ENCODE measurements around the gene SLC1A7.

Gene SLC1A7

GRCh38 chr1:53116933-53117600 is 25.4 kb downstream of the SLC1A7 start:
- H3K4me3 ChIP-seq (ENCODE audit: low read depth, low read length) = no peak overlapping the region
- TF ChIP-seq CTCF (IDR thresholded peaks at IDR 0.05; ENCODE audit: borderline replicate concordance, insufficient read depth, low read depth, low read length) = no peak

- no peak overlapping the region for H3K4me3 ChIP-seq (ENCODE audit: low read depth, low read length)
- no peak for TF ChIP-seq CTCF (IDR thresholded peaks at IDR 0.05; ENCODE audit: borderline replicate concordance, insufficient read depth, low read depth, low read length)
Measured at GRCh38 chr1:53116307-53116810, 26.1 kb downstream of the SLC1A7 start.

- no peak overlapping the region for H3K4me3 ChIP-seq (ENCODE audit: low read depth, low read length)
- no peak for TF ChIP-seq CTCF (IDR thresholded peaks at IDR 0.05; ENCODE audit: borderline replicate concordance, insufficient read depth, low read depth, low read length)
Measured at GRCh38 chr1:53115403-53116306, 26.8 kb downstream of the SLC1A7 start.

- TF ChIP-seq CTCF (IDR thresholded peaks at IDR 0.05; ENCODE audit: borderline replicate concordance, insufficient read depth, low read depth, low read length) = no peak
Measured at GRCh38 chr1:53114581-53115400, 27.6 kb downstream of the SLC1A7 start.

GRCh38 chr1:53114090-53114489 is 28.3 kb downstream of the SLC1A7 start:
- no peak for TF ChIP-seq CTCF (IDR thresholded peaks at IDR 0.05; ENCODE audit: borderline replicate concordance, insufficient read depth, low read depth, low read length)
- no peak overlapping the region for H3K4me3 ChIP-seq (ENCODE audit: low read depth, low read length)

More at GRCh38 chr1:53114581-53115400, 27.6 kb downstream of the SLC1A7 start:
- H3K4me3 ChIP-seq (ENCODE audit: low read depth, low read length) = no peak overlapping the region

- no peak overlapping the region for H3K4me3 ChIP-seq (ENCODE audit: low read depth, low read length)
- TF ChIP-seq CTCF (IDR thresholded peaks at IDR 0.05; ENCODE audit: borderline replicate concordance, insufficient read depth, low read depth, low read length) = no peak
Measured at GRCh38 chr1:53112861-53113260, 29.6 kb downstream of the SLC1A7 start.

Measured in GM12875 (cell line).